ENCODE data around the gene TJP1. TPM values are rescaled to one million over a fixed set of nuclear protein-coding genes. Genes with fewer than 3 reads are reported as not detected.

TJP1 gene
- total RNA-seq, 2 donors from 2014 or later = 47.2 to 70.1 TPM

GRCh38 chr15:29712149-29712885, 110.0 kb downstream of the TJP1 start:
- Histone ChIP-seq H3K4me1 (no peaks in the 10 kb centered on the region), H3K9me3 (no peaks in the 10 kb centered on the region), H3K27me3 (no peaks in the 10 kb centered on the region), H3K27ac (no peak overlapping the region), H3K36me3 (no peaks in the 10 kb centered on the region), H3K4me3 (no peak overlapping the region), H3K9ac (ENCODE audit: low read depth in 2 of 2, low read length in 2 of 2) (no peak overlapping the region)
- no peak for TF ChIP-seq CTCF (IDR thresholded peaks at IDR 0.05)
- DNase-seq = no peak
- intact Hi-C loops (cut with DNase I) = no loop called here

GRCh38 chr15:29711531-29711930, 110.7 kb downstream of the TJP1 start:
- Histone ChIP-seq H3K9ac (ENCODE audit: low read depth in 2 of 2, low read length in 2 of 2) (no peak overlapping the region), H3K4me1 (no peaks in the 10 kb centered on the region), H3K9me3 (no peaks in the 10 kb centered on the region), H3K36me3 (no peaks in the 10 kb centered on the region), H3K4me3 (no peak overlapping the region), H3K27me3 (no peaks in the 10 kb centered on the region), H3K27ac (no peak overlapping the region)
- intact Hi-C loops (cut with DNase I) = no loop called here
- no peak for TF ChIP-seq CTCF (IDR thresholded peaks at IDR 0.05)
- no peak for DNase-seq

- no peak for DNase-seq
- Histone ChIP-seq H3K4me3 (no peak overlapping the region), H3K4me1 (no peaks in the 10 kb centered on the region), H3K27ac (no peak overlapping the region), H3K36me3 (peaks cover 9% of the 10 kb centered on the region), H3K27me3 (no peaks in the 10 kb centered on the region), H3K9me3 (no peaks in the 10 kb centered on the region), H3K9ac (ENCODE audit: low read depth in 2 of 2, low read length in 2 of 2) (no peak overlapping the region)
- intact Hi-C loops (cut with DNase I) = no loop called here
- no peak for TF ChIP-seq CTCF (IDR thresholded peaks at IDR 0.05)
Measured at GRCh38 chr15:29708519-29708918, 113.7 kb downstream of the TJP1 start.

- Histone ChIP-seq H3K4me1 (no peaks in the 10 kb centered on the region), H3K36me3 (peaks cover 9% of the 10 kb centered on the region), H3K9ac (ENCODE audit: low read depth in 2 of 2, low read length in 2 of 2) (no peak overlapping the region), H3K27me3 (no peaks in the 10 kb centered on the region), H3K9me3 (no peaks in the 10 kb centered on the region), H3K4me3 (no peak overlapping the region), H3K27ac (no peak overlapping the region)
- no peak for DNase-seq
- no peak for TF ChIP-seq CTCF (IDR thresholded peaks at IDR 0.05)
- intact Hi-C loops (cut with DNase I) = no loop called here
Measured at GRCh38 chr15:29704950-29705597, 117.2 kb downstream of the TJP1 start.

GRCh38 chr15:29701151-29701550, 121.1 kb downstream of the TJP1 start:
- H3K36me3 ChIP-seq = peaks cover 9% of the 10 kb centered on the region
- no peak for TF ChIP-seq CTCF (IDR thresholded peaks at IDR 0.05)
- DNase-seq = no peak
- H3K4me1 ChIP-seq = no peaks in the 10 kb centered on the region
- intact Hi-C loops (cut with DNase I) = no loop called here
- H3K9ac ChIP-seq (ENCODE audit: low read depth in 2 of 2, low read length in 2 of 2) = no peak overlapping the region
- no peaks in the 10 kb centered on the region for H3K9me3 ChIP-seq
- H3K4me3 ChIP-seq = no peak overlapping the region
- H3K27ac ChIP-seq = no peak overlapping the region
- no peaks in the 10 kb centered on the region for H3K27me3 ChIP-seq

Measured in colonic mucosa (tissue), 4 donors.